HCT116 (cell line): Measurements from ENCODE around the gene AIRE. TPM values are rescaled to one million over a fixed set of nuclear protein-coding genes. Genes with fewer than 3 reads are reported as not detected.

Experiments
- ATAC-seq: fragments of 200-7000 bp; cut with Tn5 transposase; 2 replicates; pipeline ENCODE4 v1.9.1; 2020; ENCODE audit warnings: mild to moderate bottlenecking, moderate library complexity
- BruUV-seq: library from RNA; stranded (reverse); fragments of 400-500 nt; replicated peaks from 2 replicates; lab custom pipeline; 2021; lab: Mats Ljungman, UMichigan
- CTCF ChIA-PET: fragments of 300-600 bp; sonication (Branson Sonifier 250); formaldehyde crosslinking; loops from one replicate; lab custom pipeline; 2021; ENCODE audit warnings: antibody characterized with exemption; lab: Charles Lee
- POLR2A ChIA-PET: fragments of 300-600, 350-600 bp; sonication (Branson Sonifier 250); formaldehyde crosslinking; loops from one replicate; lab custom pipeline; 2021; ENCODE audit warnings: antibody characterized with exemption; lab: Charles Lee
- RAD21 ChIA-PET, 2 experiments: fragments of 300-600 bp; sonication (Branson Sonifier 250); formaldehyde crosslinking; loops; one replicate each; lab custom pipeline; 2023; ENCODE audit warnings: low total read pairs in 2 of 2; ENCODE audit not compliant: uncharacterized antibody in 2 of 2, unreplicated experiment in 2 of 2, low non-redundant PET in 1 of 2; lab: Charles Lee
- DNase-seq: peaks from one replicate; pipeline ENCODE4 v3.0.0-alpha.2; 2010; ENCODE audit warnings: low read depth, low spot score
- H2AFZ ChIP-seq: fragments of 200-600 bp; shearing (Covaris generic), sonication (generic); 2 replicates; pipeline ENCODE4 v1.6.1; 2017; ENCODE audit warnings: low read depth, mixed run types, mixed read lengths, antibody characterized with exemption, low read length; ENCODE audit not compliant: poor library complexity, severe bottlenecking
- H3K27ac ChIP-seq: 2 replicates; pipeline ENCODE4 v1.5.1; 2012; ENCODE audit warnings: low read depth, low read length
- H3K27me3 ChIP-seq: fragments of 200-600 bp; sonication (generic); 2 replicates; pipeline ENCODE4 v1.6.1; 2016; ENCODE audit warnings: mixed run types, low read length, mixed read lengths; ENCODE audit not compliant: insufficient read depth
- H3K36me3 ChIP-seq, 2 experiments: fragments of 200-500 bp in 1 of 2; fragments of 200-600 bp in 1 of 2; sonication (Bioruptor generic) in 1 of 2; sonication (generic) in 1 of 2; 2 replicates each; pipeline versions ENCODE4 v1.5.1 to v1.6.1; 2014 to 2016; ENCODE audit warnings: low read length in 2 of 2, inconsistent platforms in 1 of 2, mixed read lengths in 1 of 2, mixed run types in 1 of 2; ENCODE audit not compliant: insufficient read depth in 2 of 2, control insufficient read depth in 1 of 2
- H3K4me1 ChIP-seq, 2 experiments: fragments of 200-600 bp in 1 of 2; sonication (generic) in 1 of 2; 2 replicates each; pipeline versions ENCODE4 v1.5.1 to v1.6.1; 2012 to 2017; ENCODE audit warnings: low read length in 2 of 2, inconsistent platforms in 1 of 2, mild to moderate bottlenecking in 1 of 2, mixed read lengths in 1 of 2, mixed run types in 1 of 2, moderate library complexity in 1 of 2; ENCODE audit not compliant: insufficient read depth in 2 of 2, control insufficient read depth in 1 of 2
- H3K4me2 ChIP-seq: fragments of 200-600 bp; sonication (generic); 2 replicates; pipeline ENCODE4 v1.6.1; 2017; ENCODE audit warnings: mixed run types, low read length, mixed read lengths
- H3K4me3 ChIP-seq, 2 experiments: fragments of 200-600 bp in 1 of 2; sonication (generic) in 1 of 2; replicated peaks in 1 of 2; 2 replicates each; pipeline ENCODE4 v1.5.1; 2011 to 2016; ENCODE audit warnings: low read length in 2 of 2, control low read depth in 1 of 2, low read depth in 1 of 2, mild to moderate bottlenecking in 1 of 2, mixed read lengths in 1 of 2, mixed run types in 1 of 2
- H3K79me2 ChIP-seq: fragments of 200-600 bp; sonication (generic); 2 replicates; pipeline ENCODE4 v1.6.1; 2017; ENCODE audit warnings: mild to moderate bottlenecking, mixed run types, low read length, moderate library complexity, mixed read lengths; ENCODE audit not compliant: insufficient read depth
- H3K9ac ChIP-seq: fragments of 200-600 bp; sonication (generic); 2 replicates; pipeline ENCODE4 v1.6.1; 2016; ENCODE audit warnings: low read length, mixed read lengths
- H3K9me2 ChIP-seq: fragments of 200-600 bp; sonication (generic), shearing (Covaris generic); 2 replicates; pipeline ENCODE4 v1.6.1; 2017; ENCODE audit warnings: mixed run types, mild to moderate bottlenecking, moderate library complexity; ENCODE audit not compliant: insufficient read depth
- H3K9me3 ChIP-seq, 2 experiments: fragments of 200-500 bp in 1 of 2; fragments of 200-600 bp in 1 of 2; sonication (Bioruptor generic) in 1 of 2; sonication (generic) in 1 of 2; 2 replicates each; pipeline ENCODE4 v1.6.1; 2014 to 2017; ENCODE audit warnings: low read length in 2 of 2, mixed read lengths in 2 of 2, inconsistent platforms in 1 of 2, low read depth in 1 of 2, mild to moderate bottlenecking in 1 of 2, mixed run types in 1 of 2, moderate library complexity in 1 of 2; ENCODE audit not compliant: control insufficient read depth in 1 of 2, insufficient read depth in 1 of 2
- H4K20me1 ChIP-seq: fragments of 200-600 bp; sonication (generic), shearing (Covaris generic); 2 replicates; pipeline ENCODE4 v1.6.1; 2017; ENCODE audit warnings: mixed run types, mild to moderate bottlenecking, moderate library complexity; ENCODE audit not compliant: insufficient read depth
- CEBPB ChIP-seq: IDR thresholded peaks from 2 replicates; pipeline ENCODE4 v1.6.1; 2012; ENCODE audit warnings: low read depth
- EGR1 ChIP-seq: IDR thresholded peaks from 2 replicates; pipeline ENCODE4 v1.6.1; 2012; ENCODE audit warnings: low read depth
- ELF1 ChIP-seq: IDR thresholded peaks from 2 replicates; pipeline ENCODE4 v1.6.1; 2012; ENCODE audit warnings: low read depth, borderline replicate concordance
- EZH2phosphoT487 ChIP-seq: fragments of 200-600 bp; IDR thresholded peaks from 2 replicates; pipeline ENCODE4 v1.6.1; 2018; ENCODE audit warnings: antibody characterized with exemption, borderline replicate concordance
- FOSL1 ChIP-seq: IDR thresholded peaks from 2 replicates; pipeline ENCODE4 v1.6.1; 2012; ENCODE audit warnings: low read depth
- POLR2A ChIP-seq: IDR thresholded peaks from 2 replicates; pipeline ENCODE4 v1.7.0; 2011; ENCODE audit warnings: borderline replicate concordance; ENCODE audit not compliant: insufficient read depth, insufficient read length; ENCODE audit errors: extremely low read depth
- POLR2AphosphoS5 ChIP-seq: IDR thresholded peaks from 2 replicates; pipeline ENCODE4 v1.6.1; 2011; ENCODE audit warnings: mild to moderate bottlenecking, low read depth, low read length, moderate library complexity
- YY1 ChIP-seq: IDR thresholded peaks from 2 replicates; pipeline ENCODE4 v1.6.1; 2011; ENCODE audit warnings: low read length, low read depth, moderate library complexity, mild to moderate bottlenecking; ENCODE audit not compliant: insufficient replicate concordance; ENCODE audit errors: extremely low read depth
- ZFX ChIP-seq: fragments of 450-650 bp; IDR thresholded peaks from 2 replicates; pipeline ENCODE4 v1.6.1; 2017
- intact Hi-C: fragments of 100-400 bp; cut with micrococcal nuclease; formaldehyde crosslinking; loops from 2 replicates; pipeline ENCODE4 v1.10.0; 2022
- total RNA-seq: library from RNA; stranded (reverse); gene quantifications from one replicate; pipeline ENCODE4 v1.2.1, GENCODE V29; 2021; ENCODE audit not compliant: unreplicated experiment
- TF ChIP-seq, protein P1 (sequence below): IDR thresholded peaks from 2 replicates; pipeline ENCODE4 v1.6.1; 2012; ENCODE audit warnings: low read depth
- TF ChIP-seq, protein P2 (sequence below), 3 experiments: fragments of 200-600 bp in 1 of 3; sonication (generic) in 1 of 3; IDR thresholded peaks in 2 of 3; conservative IDR thresholded peaks in 1 of 3; 2 replicates each; pipeline ENCODE4 v1.5.1; 2012 to 2017; ENCODE audit warnings: low read depth in 2 of 3, low read length in 2 of 3, antibody characterized with exemption in 1 of 3, borderline replicate concordance in 1 of 3, control low read depth in 1 of 3, mild to moderate bottlenecking in 1 of 3, mixed read lengths in 1 of 3, mixed run types in 1 of 3, moderate library complexity in 1 of 3; ENCODE audit not compliant: insufficient read depth in 1 of 3

Gene AIRE
- total RNA-seq, 1 experiment from 2014 or later, result not detected

DNA sequence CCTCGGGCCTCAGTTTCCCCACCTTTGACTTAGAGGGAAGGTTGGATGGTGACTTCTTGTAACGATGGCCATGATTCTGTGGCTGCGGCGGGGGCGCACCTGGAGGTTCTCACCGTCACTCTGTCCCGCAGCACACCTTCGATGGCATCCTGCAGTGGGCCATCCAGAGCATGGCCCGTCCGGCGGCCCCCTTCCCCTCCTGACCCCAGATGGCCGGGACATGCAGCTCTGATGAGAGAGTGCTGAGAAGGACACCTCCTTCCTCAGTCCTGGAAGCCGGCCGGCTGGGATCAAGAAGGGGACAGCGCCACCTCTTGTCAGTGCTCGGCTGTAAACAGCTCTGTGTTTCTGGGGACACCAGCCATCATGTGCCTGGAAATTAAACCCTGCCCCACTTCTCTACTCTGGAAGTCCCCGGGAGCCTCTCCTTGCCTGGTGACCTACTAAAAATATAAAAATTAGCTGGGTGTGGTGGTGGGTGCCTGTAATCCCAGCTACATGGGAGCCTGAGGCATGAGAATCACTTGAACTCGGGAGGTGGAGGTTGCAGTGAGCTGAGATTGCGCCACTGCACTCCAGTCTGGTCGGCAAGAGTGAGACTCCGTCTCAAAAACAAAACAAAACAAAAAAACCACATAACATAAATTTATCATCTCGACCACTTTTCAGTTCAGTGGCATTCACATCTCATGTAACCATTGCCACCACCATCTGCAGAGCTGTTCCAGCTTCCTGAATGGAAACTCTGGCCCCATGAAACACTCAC, 12.0 kb downstream of the AIRE start:
- Histone ChIP-seq H3K4me1 (peaks cover 15 to 44% of the 10 kb centered on the region in 2 experiments), H2AFZ (peak overlapping the region; percentile 71), H3K79me2 (peaks cover 23% of the 10 kb centered on the region), H3K36me3 (no peaks in the 10 kb centered on the region), H3K9me2 (no peaks in the 10 kb centered on the region), H4K20me1 (no peaks in the 10 kb centered on the region), H3K9ac (peak overlapping the region; percentile 34), H3K4me3 (peak overlapping the region in 1 of 2 experiments; percentile 23; a peak in 1 of 4 replicates), H3K27ac (no peak overlapping the region), H3K9me3 (no peaks in the 10 kb centered on the region), H3K27me3 (no peaks in the 10 kb centered on the region), H3K4me2 (peak overlapping the region; percentile 66)
- DNase-seq, result peak; percentile 58
- peak; percentile 45 for TF ChIP-seq YY1
- TF ChIP-seq EGR1, result no peak
- TF ChIP-seq ELF1, result no peak
- TF ChIP-seq POLR2AphosphoS5, result no peak
- no peak for TF ChIP-seq POLR2A
- TF ChIP-seq, protein P1, sequence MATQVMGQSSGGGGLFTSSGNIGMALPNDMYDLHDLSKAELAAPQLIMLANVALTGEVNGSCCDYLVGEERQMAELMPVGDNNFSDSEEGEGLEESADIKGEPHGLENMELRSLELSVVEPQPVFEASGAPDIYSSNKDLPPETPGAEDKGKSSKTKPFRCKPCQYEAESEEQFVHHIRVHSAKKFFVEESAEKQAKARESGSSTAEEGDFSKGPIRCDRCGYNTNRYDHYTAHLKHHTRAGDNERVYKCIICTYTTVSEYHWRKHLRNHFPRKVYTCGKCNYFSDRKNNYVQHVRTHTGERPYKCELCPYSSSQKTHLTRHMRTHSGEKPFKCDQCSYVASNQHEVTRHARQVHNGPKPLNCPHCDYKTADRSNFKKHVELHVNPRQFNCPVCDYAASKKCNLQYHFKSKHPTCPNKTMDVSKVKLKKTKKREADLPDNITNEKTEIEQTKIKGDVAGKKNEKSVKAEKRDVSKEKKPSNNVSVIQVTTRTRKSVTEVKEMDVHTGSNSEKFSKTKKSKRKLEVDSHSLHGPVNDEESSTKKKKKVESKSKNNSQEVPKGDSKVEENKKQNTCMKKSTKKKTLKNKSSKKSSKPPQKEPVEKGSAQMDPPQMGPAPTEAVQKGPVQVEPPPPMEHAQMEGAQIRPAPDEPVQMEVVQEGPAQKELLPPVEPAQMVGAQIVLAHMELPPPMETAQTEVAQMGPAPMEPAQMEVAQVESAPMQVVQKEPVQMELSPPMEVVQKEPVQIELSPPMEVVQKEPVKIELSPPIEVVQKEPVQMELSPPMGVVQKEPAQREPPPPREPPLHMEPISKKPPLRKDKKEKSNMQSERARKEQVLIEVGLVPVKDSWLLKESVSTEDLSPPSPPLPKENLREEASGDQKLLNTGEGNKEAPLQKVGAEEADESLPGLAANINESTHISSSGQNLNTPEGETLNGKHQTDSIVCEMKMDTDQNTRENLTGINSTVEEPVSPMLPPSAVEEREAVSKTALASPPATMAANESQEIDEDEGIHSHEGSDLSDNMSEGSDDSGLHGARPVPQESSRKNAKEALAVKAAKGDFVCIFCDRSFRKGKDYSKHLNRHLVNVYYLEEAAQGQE, result no peak
- no peak for TF ChIP-seq CEBPB
- no peak for TF ChIP-seq FOSL1
- no peak for TF ChIP-seq ZFX
- TF ChIP-seq, protein P2, sequence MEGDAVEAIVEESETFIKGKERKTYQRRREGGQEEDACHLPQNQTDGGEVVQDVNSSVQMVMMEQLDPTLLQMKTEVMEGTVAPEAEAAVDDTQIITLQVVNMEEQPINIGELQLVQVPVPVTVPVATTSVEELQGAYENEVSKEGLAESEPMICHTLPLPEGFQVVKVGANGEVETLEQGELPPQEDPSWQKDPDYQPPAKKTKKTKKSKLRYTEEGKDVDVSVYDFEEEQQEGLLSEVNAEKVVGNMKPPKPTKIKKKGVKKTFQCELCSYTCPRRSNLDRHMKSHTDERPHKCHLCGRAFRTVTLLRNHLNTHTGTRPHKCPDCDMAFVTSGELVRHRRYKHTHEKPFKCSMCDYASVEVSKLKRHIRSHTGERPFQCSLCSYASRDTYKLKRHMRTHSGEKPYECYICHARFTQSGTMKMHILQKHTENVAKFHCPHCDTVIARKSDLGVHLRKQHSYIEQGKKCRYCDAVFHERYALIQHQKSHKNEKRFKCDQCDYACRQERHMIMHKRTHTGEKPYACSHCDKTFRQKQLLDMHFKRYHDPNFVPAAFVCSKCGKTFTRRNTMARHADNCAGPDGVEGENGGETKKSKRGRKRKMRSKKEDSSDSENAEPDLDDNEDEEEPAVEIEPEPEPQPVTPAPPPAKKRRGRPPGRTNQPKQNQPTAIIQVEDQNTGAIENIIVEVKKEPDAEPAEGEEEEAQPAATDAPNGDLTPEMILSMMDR (IDR thresholded peaks at IDR 0.05 in 2 of 3, conservative IDR thresholded peaks at IDR 0.05 in 1 of 3; ENCODE audit: borderline replicate concordance in 1 of 3, insufficient read depth in 1 of 3, low read depth in 2 of 3, low read length in 2 of 3), result peak in 2 of 3 experiments; percentile 78 to 84; a peak in 4 of 6 replicates
- TF ChIP-seq EZH2phosphoT487, result no peak
- ChIA-PET RAD21 (interaction anchor here in 1 of 2 experiments (0.9 kb wide), 1 partner anchor 158 kb away, joined by 4 read pairs; no protein-coding TSS in a partner anchor), POLR2A (no interaction called here), CTCF (interaction anchor here (0.5 to 1.3 kb wide), 6 partner anchors 9 to 591 kb away, joined by 3 to 8 read pairs (median 3); no protein-coding TSS in a partner anchor)
- peak; percentile 60 for ATAC-seq
- intact Hi-C loops, result no loop called here
- BruUV-seq, result no TSS peak
